Tibial artery (tissue), 4 donors: ENCODE measurements around the gene ATAD3B.
"Not testable (repeated sequence)": the region's sequence is repeated elsewhere in the genome, so short reads cannot be mapped to it uniquely, and the experiment has no call there.

Experiments used
- DNase-seq, 2 donors: peaks; one replicate each; pipeline ENCODE4 v3.0.0-alpha.2; 2019
- H3K27ac ChIP-seq, 2 donors: fragments of 200-600 bp; sonication (generic) in 1 of 2; 1 replicate in 1 of 2; 2 replicates in 1 of 2; pipeline ENCODE4 v1.5.1; 2018 to 2019; ENCODE audit warnings: mild to moderate bottlenecking in 1 of 2
- H3K27me3 ChIP-seq, 2 donors: fragments of 200-600 bp; sonication (generic) in 1 of 2; one replicate each; pipeline versions ENCODE4 v1.5.1 to v1.6.0; 2016 to 2019
- H3K36me3 ChIP-seq, 3 donors: fragments of 200-600 bp; sonication (generic) in 2 of 3; one replicate each; pipeline ENCODE4 v1.5.1; 2016 to 2019; ENCODE audit warnings: mild to moderate bottlenecking in 2 of 3
- H3K4me1 ChIP-seq, 4 donors: fragments of 200-600 bp; sonication (generic) in 2 of 4; 1 replicate in 3 of 4; 2 replicates in 1 of 4; pipeline ENCODE4 v1.5.1; 2016 to 2019
- H3K4me3 ChIP-seq, 2 donors: fragments of 200-600 bp; sonication (generic) in 1 of 2; 1 replicate in 1 of 2; 2 replicates in 1 of 2; pipeline ENCODE4 v1.5.1; 2018 to 2019; ENCODE audit warnings: mild to moderate bottlenecking in 2 of 2
- H3K9me3 ChIP-seq, 3 donors: fragments of 200-600 bp; sonication (generic) in 1 of 3; one replicate each; pipeline ENCODE4 v1.5.1; 2016 to 2019
- intact Hi-C: fragments of 100-400 bp; cut with DNase I; formaldehyde crosslinking; loops from one replicate; pipeline ENCODE4 v1.15.0; 2023; ENCODE audit warnings: low total_unique reads
- TF ChIP-seq, protein P1 (sequence below), 2 experiments: fragments of 200-600 bp in 1 of 2; fragments of 450-650 bp in 1 of 2; IDR thresholded peaks; one replicate each; pipeline ENCODE4 v1.5.1; 2017 to 2019; ENCODE audit warnings: antibody characterized with exemption in 2 of 2, mild to moderate bottlenecking in 1 of 2, moderate library complexity in 1 of 2

Gene ATAD3B

DNA sequence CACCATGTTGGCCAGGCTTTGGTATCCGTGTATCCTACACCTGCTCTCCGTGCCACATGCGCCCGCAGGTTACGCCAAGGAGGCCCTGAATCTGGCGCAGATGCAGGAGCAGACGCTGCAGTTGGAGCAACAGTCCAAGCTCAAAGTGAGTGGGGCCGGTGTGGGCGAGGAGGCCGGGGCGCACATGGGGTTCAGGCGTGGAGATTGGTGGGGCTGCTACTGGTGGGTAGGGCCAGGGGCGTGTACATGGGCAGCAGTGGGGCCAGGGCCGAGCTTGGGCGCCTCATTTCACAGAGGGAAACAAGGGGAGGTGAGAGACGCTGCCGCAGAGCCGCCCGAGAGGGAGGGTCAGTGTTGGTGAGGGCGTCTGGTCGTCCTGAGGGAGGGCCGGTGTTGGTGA, 5.6 kb downstream of the ATAD3B start:
- peaks cover 22 to 41% (median 38%) of the 10 kb centered on the region in 3 donors for H3K36me3 ChIP-seq
- TF ChIP-seq, protein P1, sequence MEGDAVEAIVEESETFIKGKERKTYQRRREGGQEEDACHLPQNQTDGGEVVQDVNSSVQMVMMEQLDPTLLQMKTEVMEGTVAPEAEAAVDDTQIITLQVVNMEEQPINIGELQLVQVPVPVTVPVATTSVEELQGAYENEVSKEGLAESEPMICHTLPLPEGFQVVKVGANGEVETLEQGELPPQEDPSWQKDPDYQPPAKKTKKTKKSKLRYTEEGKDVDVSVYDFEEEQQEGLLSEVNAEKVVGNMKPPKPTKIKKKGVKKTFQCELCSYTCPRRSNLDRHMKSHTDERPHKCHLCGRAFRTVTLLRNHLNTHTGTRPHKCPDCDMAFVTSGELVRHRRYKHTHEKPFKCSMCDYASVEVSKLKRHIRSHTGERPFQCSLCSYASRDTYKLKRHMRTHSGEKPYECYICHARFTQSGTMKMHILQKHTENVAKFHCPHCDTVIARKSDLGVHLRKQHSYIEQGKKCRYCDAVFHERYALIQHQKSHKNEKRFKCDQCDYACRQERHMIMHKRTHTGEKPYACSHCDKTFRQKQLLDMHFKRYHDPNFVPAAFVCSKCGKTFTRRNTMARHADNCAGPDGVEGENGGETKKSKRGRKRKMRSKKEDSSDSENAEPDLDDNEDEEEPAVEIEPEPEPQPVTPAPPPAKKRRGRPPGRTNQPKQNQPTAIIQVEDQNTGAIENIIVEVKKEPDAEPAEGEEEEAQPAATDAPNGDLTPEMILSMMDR (IDR thresholded peaks at IDR 0.05): no peak
- no peaks in the 10 kb centered on the region for H3K27me3 ChIP-seq
- no peak for DNase-seq
- intact Hi-C loops: no loop called here
- no peak overlapping the region for H3K4me3 ChIP-seq
- no peaks in the 10 kb centered on the region for H3K9me3 ChIP-seq
- H3K27ac ChIP-seq: no peak overlapping the region
- H3K4me1 ChIP-seq: peaks cover 0 to 22% (median 17%) of the 10 kb centered on the region in 4 donors

- intact Hi-C loops: no loop called here
Measured at GRCh38 chr1:1479547-1480487, 8.3 kb downstream of the ATAD3B start.

DNA sequence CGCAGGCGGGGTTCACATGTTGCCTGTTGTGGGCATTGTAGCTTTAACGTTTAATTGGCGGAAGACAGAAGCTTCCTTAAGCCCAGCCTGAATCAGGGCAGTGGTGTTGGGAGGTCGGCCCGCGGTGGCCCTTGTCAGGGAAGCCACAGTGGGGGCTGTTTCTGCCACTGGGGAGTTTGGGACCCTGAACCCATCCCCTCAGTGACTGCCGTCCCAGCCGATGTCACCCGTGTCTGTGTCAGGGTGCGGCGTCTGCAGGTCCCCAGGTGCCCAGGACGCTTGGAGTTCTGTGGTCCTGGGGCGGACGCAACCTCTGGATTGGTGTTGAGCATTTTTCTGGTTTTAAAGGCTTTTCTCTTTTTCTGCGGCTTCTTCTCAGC, 8.9 kb downstream of the ATAD3B start:
- H3K27ac ChIP-seq, H3K4me1 ChIP-seq, DNase-seq, H3K4me3 ChIP-seq, H3K9me3 ChIP-seq, intact Hi-C loops, H3K27me3 ChIP-seq: not testable (repeated sequence)
- H3K36me3 ChIP-seq: peaks cover 38 to 74% (median 65%) of the 10 kb centered on the region in 3 donors

More at GRCh38 chr1:1479547-1480487, 8.3 kb downstream of the ATAD3B start:
- H3K27me3 ChIP-seq: no peaks in the 10 kb centered on the region
- no peak overlapping the region for H3K4me3 ChIP-seq
- H3K9me3 ChIP-seq: no peaks in the 10 kb centered on the region
- H3K27ac ChIP-seq: no peak overlapping the region
- no peaks in the 10 kb centered on the region for H3K4me1 ChIP-seq
- DNase-seq: no peak
- H3K36me3 ChIP-seq: peaks cover 38 to 67% (median 60%) of the 10 kb centered on the region in 3 donors
- TF ChIP-seq, protein P1 (IDR thresholded peaks at IDR 0.05): no peak

DNA sequence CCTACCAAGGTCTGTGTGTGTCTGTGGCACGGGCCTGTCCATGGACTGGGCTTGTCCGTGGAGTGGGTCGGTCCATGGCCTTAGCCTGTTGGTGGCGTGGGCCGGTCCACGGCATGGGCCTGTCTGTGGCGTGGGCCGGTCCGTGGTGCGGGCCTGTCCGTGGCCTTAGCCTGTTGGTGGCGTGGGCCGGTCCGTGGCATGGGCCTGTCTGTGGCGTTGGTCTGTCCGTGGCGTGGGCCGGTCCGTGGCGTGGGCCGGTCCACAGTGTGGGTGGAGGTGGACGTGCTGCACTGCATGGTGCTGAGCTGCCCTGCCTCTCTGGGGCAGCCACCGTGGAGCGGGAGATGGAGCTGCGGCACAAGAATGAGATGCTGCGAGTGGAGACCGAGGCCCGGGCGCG, 10.2 kb downstream of the ATAD3B start:
- peaks cover 42 to 84% (median 74%) of the 10 kb centered on the region in 3 donors for H3K36me3 ChIP-seq
- DNase-seq, H3K4me3 ChIP-seq, H3K4me1 ChIP-seq, H3K27ac ChIP-seq, H3K9me3 ChIP-seq, intact Hi-C loops, H3K27me3 ChIP-seq: not testable (repeated sequence)

DNA sequence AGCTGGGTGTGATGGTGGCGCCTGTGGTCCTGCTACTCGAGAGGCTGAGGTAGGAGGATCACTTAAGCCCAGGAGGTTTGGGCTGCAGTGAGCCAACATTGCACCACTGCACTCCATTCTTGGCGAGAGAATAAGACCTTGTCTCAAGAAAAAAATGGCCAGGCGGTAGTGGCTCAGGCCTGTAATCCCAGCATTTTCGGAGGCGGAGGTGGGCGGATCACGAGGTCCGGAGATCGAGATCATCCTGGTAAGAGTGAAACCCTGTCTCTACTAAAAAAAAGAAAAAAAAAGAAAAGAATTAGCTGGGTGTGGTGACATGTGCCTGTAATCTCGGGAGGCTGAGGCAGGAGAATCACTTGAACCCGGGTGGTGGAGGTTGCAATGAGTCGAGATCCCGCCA, 11.3 kb downstream of the ATAD3B start:
- no peak overlapping the region for H3K4me3 ChIP-seq
- H3K36me3 ChIP-seq: peaks cover 42 to 85% (median 75%) of the 10 kb centered on the region in 3 donors
- H3K27ac ChIP-seq: no peak overlapping the region
- intact Hi-C loops: no loop called here
- DNase-seq: no peak
- TF ChIP-seq, protein P1 (IDR thresholded peaks at IDR 0.05): no peak
- H3K9me3 ChIP-seq: no peaks in the 10 kb centered on the region
- no peaks in the 10 kb centered on the region for H3K27me3 ChIP-seq
- H3K4me1 ChIP-seq: no peaks in the 10 kb centered on the region

GRCh38 chr1:1483714-1484113, 12.1 kb downstream of the ATAD3B start:
- no peak for DNase-seq
- no peaks in the 10 kb centered on the region for H3K27me3 ChIP-seq
- no peak overlapping the region for H3K27ac ChIP-seq
- no peaks in the 10 kb centered on the region for H3K4me1 ChIP-seq
- TF ChIP-seq, protein P1 (IDR thresholded peaks at IDR 0.05): no peak
- peaks cover 42 to 87% (median 78%) of the 10 kb centered on the region in 3 donors for H3K36me3 ChIP-seq
- no peak overlapping the region for H3K4me3 ChIP-seq
- intact Hi-C loops: no loop called here
- no peaks in the 10 kb centered on the region for H3K9me3 ChIP-seq

DNA sequence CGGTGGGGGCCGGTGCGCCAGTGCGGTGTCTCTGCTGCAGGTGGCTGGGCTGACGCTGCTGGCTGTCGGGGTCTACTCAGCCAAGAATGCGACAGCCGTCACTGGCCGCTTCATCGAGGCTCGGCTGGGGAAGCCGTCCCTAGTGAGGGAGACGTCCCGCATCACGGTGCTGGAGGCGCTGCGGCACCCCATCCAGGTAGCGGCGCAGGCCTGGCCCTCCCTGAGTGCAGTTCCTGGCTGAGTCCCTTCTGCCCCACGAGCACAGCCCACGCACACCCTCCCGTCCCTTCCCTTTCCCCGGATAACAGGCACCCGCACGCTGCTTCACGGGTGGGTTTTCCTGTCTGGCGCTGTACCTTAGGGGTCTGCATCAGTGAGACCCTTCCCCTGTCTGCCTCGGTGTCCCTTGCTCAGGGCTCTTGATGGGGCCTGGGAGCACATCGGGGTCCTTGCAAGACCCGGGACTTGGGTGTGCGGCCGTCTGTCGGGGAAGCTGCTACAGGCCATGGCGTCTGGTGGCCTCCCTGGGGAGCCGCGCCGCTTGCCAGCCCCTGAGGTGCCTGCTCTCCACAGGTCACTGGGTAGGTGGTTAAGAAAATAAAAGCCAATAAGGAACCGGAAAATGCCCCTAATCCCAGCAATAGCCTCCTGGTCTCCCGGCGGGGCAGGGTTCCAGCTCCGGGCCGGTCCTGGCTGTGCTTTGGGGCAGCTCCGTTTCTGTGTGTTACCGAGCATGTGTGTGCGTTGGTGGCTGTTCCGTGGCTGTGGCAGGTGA, 13.6 kb downstream of the ATAD3B start:
- H3K27me3 ChIP-seq, H3K27ac ChIP-seq, intact Hi-C loops, DNase-seq, H3K9me3 ChIP-seq, H3K4me3 ChIP-seq, H3K4me1 ChIP-seq: not testable (repeated sequence)
- peaks cover 40 to 90% (median 79%) of the 10 kb centered on the region in 3 donors for H3K36me3 ChIP-seq

DNA sequence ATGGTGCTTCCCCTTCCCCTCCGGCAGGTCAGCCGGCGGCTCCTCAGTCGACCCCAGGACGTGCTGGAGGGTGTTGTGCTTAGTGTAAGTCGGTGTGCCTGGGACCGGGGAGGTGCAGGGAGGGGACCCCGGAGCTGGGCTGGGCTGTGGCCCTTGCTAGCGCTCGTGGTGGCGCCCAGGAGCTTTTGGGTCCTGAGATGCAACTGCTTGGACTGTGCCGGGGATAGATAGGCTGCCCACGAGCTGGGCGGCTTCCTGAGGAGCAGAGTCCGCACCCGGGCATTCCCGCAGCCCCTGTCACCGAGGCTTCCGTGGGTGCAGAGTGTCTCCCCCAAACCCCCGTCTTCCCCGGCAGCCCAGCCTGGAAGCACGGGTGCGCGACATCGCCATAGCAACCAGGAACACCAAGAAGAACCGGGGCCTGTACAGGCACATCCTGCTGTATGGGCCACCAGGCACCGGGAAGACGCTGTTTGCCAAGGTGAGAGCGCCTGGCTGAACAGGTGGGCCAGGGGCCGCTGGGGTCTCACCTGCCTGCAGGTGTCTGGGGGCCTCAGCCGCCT, 14.3 kb downstream of the ATAD3B start:
- intact Hi-C loops, DNase-seq, H3K4me3 ChIP-seq, H3K27me3 ChIP-seq, H3K27ac ChIP-seq, H3K4me1 ChIP-seq, H3K9me3 ChIP-seq: not testable (repeated sequence)
- H3K36me3 ChIP-seq: peaks cover 41 to 93% (median 79%) of the 10 kb centered on the region in 3 donors
